Hepatocyte (in vitro differentiated cells): Measurements from ENCODE around the gene CERS3.

ENCODE experiments used
- EZH2 ChIP-seq: fragments of 200-600 bp; sonication (generic); IDR thresholded peaks from 2 replicates; pipeline ENCODE4 v1.6.1; 2016; ENCODE audit warnings: antibody characterized with exemption, mild to moderate bottlenecking, borderline replicate concordance
- EZH2phosphoT487 ChIP-seq: fragments of 200-600 bp; sonication (generic); IDR thresholded peaks from one replicate; pipeline ENCODE4 v1.6.1; 2018; ENCODE audit warnings: antibody characterized with exemption, mild to moderate bottlenecking, low read depth, moderate library complexity; ENCODE audit not compliant: unreplicated experiment, severe bottlenecking
- TF ChIP-seq, protein P1 (sequence below): fragments of 200-600 bp; sonication (generic); IDR thresholded peaks from 2 replicates; pipeline ENCODE4 v1.5.1; 2016; ENCODE audit warnings: antibody characterized with exemption, mild to moderate bottlenecking; ENCODE audit not compliant: poor library complexity

DNA sequence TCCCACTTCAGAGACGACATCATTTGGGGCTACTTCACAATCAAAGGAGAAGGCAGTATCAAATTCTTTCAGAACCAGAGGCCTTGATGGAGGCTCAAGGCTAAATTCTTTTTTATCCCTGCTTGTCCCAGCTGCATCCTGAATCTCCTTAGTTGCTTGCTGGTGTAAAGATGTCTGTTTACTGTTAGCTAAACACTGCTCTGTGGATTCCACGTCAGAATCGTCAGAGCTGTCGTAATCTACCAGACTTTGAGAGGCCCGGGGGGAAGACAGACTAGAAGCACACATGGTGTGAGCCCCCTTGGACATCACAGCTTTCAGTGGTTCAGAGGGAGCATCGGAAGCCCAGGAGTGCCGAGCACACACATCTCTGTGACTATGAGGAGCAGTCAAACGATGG, 40.6 kb upstream of the CERS3 start:
- TF ChIP-seq, protein P1, sequence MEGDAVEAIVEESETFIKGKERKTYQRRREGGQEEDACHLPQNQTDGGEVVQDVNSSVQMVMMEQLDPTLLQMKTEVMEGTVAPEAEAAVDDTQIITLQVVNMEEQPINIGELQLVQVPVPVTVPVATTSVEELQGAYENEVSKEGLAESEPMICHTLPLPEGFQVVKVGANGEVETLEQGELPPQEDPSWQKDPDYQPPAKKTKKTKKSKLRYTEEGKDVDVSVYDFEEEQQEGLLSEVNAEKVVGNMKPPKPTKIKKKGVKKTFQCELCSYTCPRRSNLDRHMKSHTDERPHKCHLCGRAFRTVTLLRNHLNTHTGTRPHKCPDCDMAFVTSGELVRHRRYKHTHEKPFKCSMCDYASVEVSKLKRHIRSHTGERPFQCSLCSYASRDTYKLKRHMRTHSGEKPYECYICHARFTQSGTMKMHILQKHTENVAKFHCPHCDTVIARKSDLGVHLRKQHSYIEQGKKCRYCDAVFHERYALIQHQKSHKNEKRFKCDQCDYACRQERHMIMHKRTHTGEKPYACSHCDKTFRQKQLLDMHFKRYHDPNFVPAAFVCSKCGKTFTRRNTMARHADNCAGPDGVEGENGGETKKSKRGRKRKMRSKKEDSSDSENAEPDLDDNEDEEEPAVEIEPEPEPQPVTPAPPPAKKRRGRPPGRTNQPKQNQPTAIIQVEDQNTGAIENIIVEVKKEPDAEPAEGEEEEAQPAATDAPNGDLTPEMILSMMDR = no peak
- TF ChIP-seq EZH2 (no peak), EZH2phosphoT487 (no peak)
